NT2/D1 (cell line): ENCODE data around the gene RBM44.

Experiments
- SUZ12 ChIP-seq: IDR thresholded peaks from 2 replicates; pipeline ENCODE4 v1.6.1; 2011; ENCODE audit not compliant: insufficient read length, insufficient read depth; ENCODE audit errors: extremely low read depth
- YY1 ChIP-seq: IDR thresholded peaks from 2 replicates; pipeline ENCODE4 v1.6.1; 2011; ENCODE audit not compliant: insufficient read length, insufficient read depth
- ZNF274 ChIP-seq: IDR thresholded peaks from 2 replicates; pipeline ENCODE4 v1.6.1; 2011; ENCODE audit warnings: mild to moderate bottlenecking, low read depth, low read length

GRCh38 chr2:237816531-237816930 lies 18.0 kb downstream of the RBM44 start:
- TF ChIP-seq SUZ12 (no peak), YY1 (no peak), ZNF274 (no peak)
